ENCODE results near the gene ZSWIM3.
"Not testable (repeated sequence)": the region's sequence is repeated elsewhere in the genome, so short reads cannot be mapped to it uniquely, and the experiment has no call there.

Gene ZSWIM3

GRCh38 chr20:45890077-45890984 lies 32.9 kb downstream of the ZSWIM3 start:
- peak overlapping the region; percentile 76 for H3K4me3 ChIP-seq (ENCODE audit: low read depth, low read length)

- peak within 1 kb of the TSS; percentile 76 for H3K4me3 ChIP-seq (ENCODE audit: low read depth, low read length)
Measured at GRCh38 chr20:45890985-45891983, 33.9 kb downstream of the ZSWIM3 start, which contains the start of the genes CTSA and NEURL2. CTSA (plus strand) TSS chr20:45891335; CDS start chr20:45891569, 234 bp downstream. NEURL2 (minus strand) TSS chr20:45891208; CDS start chr20:45890991, 217 bp downstream.

DNA sequence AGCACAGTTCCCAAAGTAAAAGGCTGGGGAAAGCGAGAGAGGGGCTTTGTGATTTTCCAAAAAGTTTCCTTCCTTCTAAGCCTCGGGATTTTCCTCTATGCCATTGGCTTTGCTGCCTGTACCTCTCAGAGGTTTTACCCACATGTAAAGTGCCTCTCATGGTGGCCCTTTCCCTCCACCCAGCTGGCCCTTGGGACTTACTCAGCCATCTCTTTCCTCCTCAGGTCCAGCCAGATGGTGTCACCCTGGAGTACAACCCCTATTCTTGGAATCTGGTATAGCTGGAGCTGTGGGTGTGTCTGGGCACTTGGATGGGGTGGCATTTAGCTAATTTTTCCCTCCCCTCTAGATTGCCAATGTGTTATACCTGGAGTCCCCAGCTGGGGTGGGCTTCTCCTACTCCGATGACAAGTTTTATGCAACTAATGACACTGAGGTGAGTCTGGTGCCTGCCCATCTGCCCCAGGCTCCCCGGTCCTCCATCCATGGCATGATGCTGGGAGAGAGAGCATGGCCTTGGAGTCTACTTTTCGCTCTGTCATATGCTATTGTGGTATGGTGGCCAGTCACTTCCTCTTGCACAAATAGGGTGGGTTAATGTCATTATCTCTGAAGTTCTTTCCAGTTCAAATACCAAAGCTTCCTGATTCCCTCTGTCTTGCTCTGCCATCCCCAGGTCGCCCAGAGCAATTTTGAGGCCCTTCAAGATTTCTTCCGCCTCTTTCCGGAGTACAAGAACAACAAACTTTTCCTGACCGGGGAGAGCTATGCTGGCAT lies 34.8 kb downstream of the ZSWIM3 start:
- peak overlapping the region; percentile 76 for H3K4me3 ChIP-seq (ENCODE audit: low read depth, low read length)

- no peak overlapping the region for H3K4me3 ChIP-seq (ENCODE audit: low read depth, low read length)
Measured at GRCh38 chr20:45892828-45893500, 35.5 kb downstream of the ZSWIM3 start.

DNA sequence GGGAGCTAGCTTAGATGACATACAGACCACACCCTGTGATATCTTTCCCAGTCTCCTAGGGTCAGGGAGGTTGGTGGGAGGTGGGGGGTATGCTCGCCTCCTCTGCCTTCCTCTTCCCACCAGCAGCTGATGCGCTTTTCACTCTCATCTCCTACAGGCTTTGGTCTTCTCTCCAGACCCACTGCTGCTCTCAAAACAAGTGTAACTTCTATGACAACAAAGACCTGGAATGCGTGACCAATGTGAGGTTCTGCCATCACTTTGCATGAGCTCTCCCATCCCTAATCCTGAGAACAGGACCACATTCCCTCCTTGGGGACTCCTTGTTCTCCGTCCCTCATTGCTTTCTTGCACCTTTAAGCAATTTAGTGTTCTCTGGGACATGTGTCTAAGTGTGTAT lies 36.4 kb downstream of the ZSWIM3 start:
- H3K4me3 ChIP-seq (ENCODE audit: low read depth, low read length), result no peak overlapping the region

- H3K4me3 ChIP-seq (ENCODE audit: low read depth, low read length), result no peak overlapping the region
Measured at GRCh38 chr20:45894797-45895196, 37.4 kb downstream of the ZSWIM3 start.

GRCh38 chr20:45896641-45897161 lies 39.3 kb downstream of the ZSWIM3 start:
- no peak overlapping the region for H3K4me3 ChIP-seq (ENCODE audit: low read depth, low read length)

DNA sequence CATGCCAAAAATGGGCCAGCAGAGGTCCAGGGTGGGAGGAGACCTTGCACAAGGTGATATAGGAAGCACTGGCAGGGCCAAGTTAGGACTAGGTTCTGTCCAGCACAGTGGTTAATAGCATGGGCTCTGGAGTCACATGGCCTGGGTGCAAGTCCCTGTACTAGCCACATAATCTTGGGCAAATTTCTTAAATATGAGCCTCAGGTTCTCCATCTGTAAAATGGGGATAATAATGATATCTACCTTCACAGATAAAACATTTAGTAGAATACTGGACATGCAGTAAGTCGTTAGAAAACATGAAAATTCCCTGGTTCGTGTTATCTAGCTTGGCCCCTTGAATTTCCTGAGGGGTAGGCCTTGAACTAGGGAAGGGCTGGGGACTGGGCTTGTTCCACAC lies 39.9 kb downstream of the ZSWIM3 start:
- H3K4me3 ChIP-seq (ENCODE audit: low read depth, low read length), result no peak overlapping the region

- no peak overlapping the region for H3K4me3 ChIP-seq (ENCODE audit: low read depth, low read length)
Measured at GRCh38 chr20:45897692-45898091, 40.3 kb downstream of the ZSWIM3 start.

DNA sequence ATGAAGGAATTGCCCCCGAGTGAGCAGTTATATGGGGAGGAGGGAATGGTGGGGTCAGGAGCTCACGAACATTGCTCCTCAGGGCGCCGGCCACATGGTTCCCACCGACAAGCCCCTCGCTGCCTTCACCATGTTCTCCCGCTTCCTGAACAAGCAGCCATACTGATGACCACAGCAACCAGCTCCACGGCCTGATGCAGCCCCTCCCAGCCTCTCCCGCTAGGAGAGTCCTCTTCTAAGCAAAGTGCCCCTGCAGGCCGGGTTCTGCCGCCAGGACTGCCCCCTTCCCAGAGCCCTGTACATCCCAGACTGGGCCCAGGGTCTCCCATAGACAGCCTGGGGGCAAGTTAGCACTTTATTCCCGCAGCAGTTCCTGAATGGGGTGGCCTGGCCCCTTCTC lies 40.9 kb downstream of the ZSWIM3 start:
- no peak overlapping the region for H3K4me3 ChIP-seq (ENCODE audit: low read depth, low read length)

DNA sequence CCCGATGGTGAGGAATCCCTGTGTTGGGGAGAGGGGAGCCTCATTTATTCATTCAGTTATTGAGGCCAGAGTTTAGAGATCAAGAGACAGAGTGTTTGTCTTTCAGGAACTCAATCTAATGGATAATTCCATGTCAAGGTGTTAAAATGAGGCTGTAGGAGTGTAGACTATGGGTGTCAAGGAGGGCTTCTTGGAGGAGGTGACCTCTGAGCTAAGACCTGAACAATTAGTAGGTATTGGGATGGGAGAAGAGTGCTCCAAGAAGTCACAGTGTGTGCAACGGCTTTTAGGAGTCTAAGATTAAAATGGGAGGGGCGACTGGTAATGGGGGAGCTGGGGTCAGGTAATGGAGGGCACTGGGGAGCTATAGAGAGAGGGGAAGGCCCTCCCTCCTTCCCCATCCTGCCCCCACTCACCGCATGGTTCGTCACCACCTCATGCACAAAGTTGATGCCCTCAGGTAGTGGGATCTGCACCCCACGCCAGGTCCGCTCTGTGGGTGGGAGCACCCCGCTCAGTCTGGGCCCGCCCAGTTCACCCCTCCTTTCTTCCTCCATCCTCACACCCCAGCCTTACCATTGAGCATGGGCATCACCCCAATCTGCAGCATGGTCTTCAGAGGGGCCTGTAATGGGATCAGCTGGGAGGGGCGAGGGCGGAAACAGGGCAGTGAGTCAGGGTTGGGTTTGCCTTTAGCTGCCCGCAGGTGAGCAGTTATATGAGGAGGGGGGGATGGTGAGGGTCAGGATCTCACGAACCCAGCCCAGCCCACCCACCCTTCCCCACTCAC lies 41.8 kb downstream of the ZSWIM3 start:
- no peak overlapping the region for H3K4me3 ChIP-seq (ENCODE audit: low read depth, low read length)

GRCh38 chr20:45901332-45901731 lies 43.9 kb downstream of the ZSWIM3 start:
- H3K4me3 ChIP-seq (ENCODE audit: low read depth, low read length), result not testable (repeated sequence)

GRCh38 chr20:45902199-45902701 lies 44.8 kb downstream of the ZSWIM3 start:
- H3K4me3 ChIP-seq (ENCODE audit: low read depth, low read length), result no peak overlapping the region

DNA sequence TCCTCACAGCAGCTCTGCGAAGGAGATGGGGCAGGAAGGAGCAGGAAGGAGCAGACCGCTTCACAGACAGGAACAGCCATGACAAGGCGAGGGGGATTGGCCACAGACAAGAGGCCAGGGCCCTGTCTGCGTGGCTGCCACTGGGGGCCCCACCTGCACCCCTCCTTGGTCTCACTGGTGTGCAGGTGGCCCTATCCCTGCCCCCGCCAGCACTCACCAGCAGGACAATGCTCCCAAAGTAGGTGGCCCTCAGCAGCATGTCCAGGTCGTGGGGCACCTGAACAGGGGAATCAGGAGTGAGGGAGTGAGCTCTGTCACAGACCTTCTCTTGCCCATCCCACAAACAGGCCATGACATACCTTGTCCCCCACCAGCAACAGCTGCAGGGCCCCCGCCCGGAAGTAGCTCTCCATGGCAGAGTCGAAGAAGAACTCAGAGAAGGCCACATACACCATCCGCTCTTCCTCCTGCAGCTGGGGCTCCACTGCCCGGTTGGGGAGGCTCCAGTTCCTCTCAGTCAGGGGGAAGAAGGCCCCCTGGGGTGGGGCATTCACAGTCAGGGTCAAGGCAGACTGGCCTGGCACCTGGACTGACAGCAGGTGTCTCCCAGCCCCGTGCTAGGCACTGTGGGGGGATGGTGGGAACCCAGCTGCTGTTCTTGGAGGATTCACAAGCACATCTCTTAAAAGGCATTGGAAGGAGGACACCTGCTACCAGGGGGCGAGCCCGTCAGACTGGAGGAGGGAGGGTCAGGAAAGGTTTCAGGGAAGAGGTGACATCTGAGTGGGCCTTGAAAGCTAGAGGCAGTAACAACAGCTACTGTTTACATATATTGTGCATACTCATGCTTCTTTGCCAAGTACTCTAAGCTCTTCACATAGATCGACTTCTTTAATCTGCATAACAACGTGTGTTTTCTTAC lies 47.4 kb downstream of the ZSWIM3 start:
- H3K4me3 ChIP-seq (ENCODE audit: low read depth, low read length), result no peak overlapping the region

DNA sequence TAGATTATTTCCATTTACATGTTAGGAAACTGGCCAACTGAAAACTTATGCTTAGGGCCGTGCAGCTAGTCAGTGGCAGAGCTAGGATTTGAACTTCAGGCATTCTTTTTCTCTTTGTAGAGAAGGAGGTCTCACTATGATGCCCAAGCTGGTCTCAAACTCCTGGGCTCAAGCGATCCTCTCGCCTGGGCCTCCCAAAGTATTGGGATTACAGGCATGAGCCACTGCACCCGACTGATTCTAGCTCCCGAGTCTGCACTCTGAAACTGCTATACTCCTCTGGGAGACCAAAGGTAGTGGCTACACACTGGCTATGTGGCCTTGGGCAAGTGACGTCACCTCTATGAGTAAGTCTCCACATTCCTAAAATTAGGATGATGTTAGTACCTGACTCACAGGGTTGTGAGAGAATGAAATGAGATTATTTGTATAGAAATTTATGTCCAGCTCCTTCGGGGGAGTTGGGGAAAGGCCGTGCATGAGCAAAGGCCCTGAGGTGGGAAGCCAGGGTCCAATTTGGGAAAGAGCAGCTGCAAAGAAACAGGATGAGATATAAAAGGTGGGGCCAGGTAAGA lies 48.2 kb downstream of the ZSWIM3 start:
- H3K4me3 ChIP-seq (ENCODE audit: low read depth, low read length), result no peak overlapping the region

- no peak overlapping the region for H3K4me3 ChIP-seq (ENCODE audit: low read depth, low read length)
Measured at GRCh38 chr20:45907219-45907948, 50.0 kb downstream of the ZSWIM3 start.

DNA sequence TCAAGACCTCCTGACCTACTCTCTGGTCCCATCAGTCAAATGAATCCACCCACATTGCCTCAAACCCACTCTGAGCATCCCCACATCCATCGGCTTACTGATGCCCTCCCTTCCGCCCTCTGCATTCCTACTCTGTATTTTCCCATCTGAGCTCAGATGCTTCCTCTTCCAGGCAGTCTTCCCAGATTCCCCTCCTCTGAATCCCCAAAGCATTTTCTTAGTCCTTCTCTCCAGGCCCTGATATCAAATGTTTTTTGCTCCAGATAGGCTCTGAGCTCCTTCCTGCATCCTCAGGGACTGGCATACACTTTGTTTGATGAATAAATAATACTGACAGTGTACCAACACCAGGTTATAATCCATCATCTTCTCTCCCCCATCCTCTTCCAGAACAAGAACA lies 50.7 kb downstream of the ZSWIM3 start:
- H3K4me3 ChIP-seq (ENCODE audit: low read depth, low read length), result no peak overlapping the region

All from iPS-11a (cell line).